ENCODE data around the gene PACRG.

- TF ChIP-seq GATA3 (IDR thresholded peaks at IDR 0.05; ENCODE audit: low read depth, low read length) (no peak), GATA2 (IDR thresholded peaks at IDR 0.05; ENCODE audit: low read depth, low read length) (no peak)
Measured at GRCh38 chr6:162681447-162681846, 46.3 kb upstream of the PACRG start.
